Neural progenitor cell (in vitro differentiated cells): ENCODE measurements around the gene KAZN. TPM values are rescaled to one million over a fixed set of nuclear protein-coding genes. Genes with fewer than 3 reads are reported as not detected.

ENCODE experiments used
- DNase-seq: peaks from one replicate; pipeline ENCODE4 v3.0.0-alpha.2; 2016; ENCODE audit warnings: low spot score
- H2AFZ ChIP-seq: fragments of 200-600 bp; sonication (generic); replicated peaks from 2 replicates; pipeline ENCODE4 v1.6.1; 2016; ENCODE audit warnings: antibody characterized with exemption
- H3F3A ChIP-seq: fragments of 200-600 bp; sonication (generic); 2 replicates; pipeline ENCODE4 v1.6.1; 2016; ENCODE audit warnings: antibody characterized with exemption, low read depth
- H3K27ac ChIP-seq: fragments of 200-600 bp; sonication (generic); 2 replicates; pipeline ENCODE4 v1.5.1; 2016; ENCODE audit warnings: mild to moderate bottlenecking
- H3K27me3 ChIP-seq: fragments of 200-600 bp; sonication (generic); 2 replicates; pipeline ENCODE4 v1.6.1; 2016; ENCODE audit warnings: mild to moderate bottlenecking, moderate library complexity
- H3K36me3 ChIP-seq: fragments of 200-600 bp; sonication (generic); 2 replicates; pipeline ENCODE4 v1.5.1; 2016
- H3K4me1 ChIP-seq: fragments of 200-600 bp; sonication (generic); 2 replicates; pipeline ENCODE4 v1.6.1; 2016; ENCODE audit warnings: mixed run types
- H3K4me2 ChIP-seq: fragments of 200-600 bp; sonication (generic); 2 replicates; pipeline ENCODE4 v1.6.1; 2016
- H3K4me3 ChIP-seq: fragments of 200-600 bp; sonication (generic); 2 replicates; pipeline ENCODE4 v1.5.1; 2016
- H3K79me2 ChIP-seq: fragments of 200-600 bp; sonication (generic); 2 replicates; pipeline ENCODE4 v1.6.1; 2016; ENCODE audit warnings: low read depth
- H3K9ac ChIP-seq: fragments of 200-600 bp; sonication (generic); 2 replicates; pipeline ENCODE4 v1.6.1; 2016
- H3K9me3 ChIP-seq: fragments of 200-600 bp; sonication (generic); 2 replicates; pipeline ENCODE4 v1.5.1; 2016; ENCODE audit warnings: low read depth
- H4K20me1 ChIP-seq: fragments of 200-600 bp; sonication (generic); 2 replicates; pipeline ENCODE4 v1.6.1; 2016; ENCODE audit warnings: low read depth
- H3K27ac Mint-ChIP-seq: 3 replicates; pipeline ENCODE4 v1.8.0; 2021; ENCODE audit warnings: mixed read lengths
- H3K27me3 Mint-ChIP-seq: 2 replicates; pipeline ENCODE4 v1.8.0; 2022; ENCODE audit warnings: low read depth, mild to moderate bottlenecking, inconsistent platforms, moderate library complexity, mixed read lengths; ENCODE audit not compliant: insufficient read depth
- H3K36me3 Mint-ChIP-seq: 3 replicates; pipeline ENCODE4 v1.8.0; 2021; ENCODE audit warnings: mixed read lengths
- H3K4me1 Mint-ChIP-seq: 3 replicates; pipeline ENCODE4 v1.8.0; 2021; ENCODE audit warnings: mixed read lengths
- H3K4me3 Mint-ChIP-seq: 3 replicates; pipeline ENCODE4 v1.8.0; 2021; ENCODE audit warnings: mild to moderate bottlenecking, moderate library complexity, mixed read lengths
- H3K9me3 Mint-ChIP-seq: 3 replicates; pipeline ENCODE4 v1.8.0; 2020; ENCODE audit warnings: mixed read lengths
- CTCF ChIP-seq: fragments of 200-600 bp; sonication (generic); IDR thresholded peaks from 2 replicates; pipeline ENCODE4 v1.5.1; 2017; ENCODE audit warnings: antibody characterized with exemption, mild to moderate bottlenecking
- EZH2 ChIP-seq: fragments of 200-600 bp; sonication (generic); IDR thresholded peaks from 2 replicates; pipeline ENCODE4 v1.6.1; 2017; ENCODE audit warnings: antibody characterized with exemption, mild to moderate bottlenecking, moderate library complexity
- EZH2phosphoT487 ChIP-seq: fragments of 200-600 bp; sonication (generic); IDR thresholded peaks from 2 replicates; pipeline ENCODE4 v1.6.1; 2017; ENCODE audit warnings: antibody characterized with exemption
- total RNA-seq: library from RNA; depleted of rRNA; stranded (reverse); fragments of >200 nt; gene quantifications from 2 replicates; pipeline ENCODE4 v1.2.3, GENCODE V29; 2015; ENCODE audit warnings: low replicate concordance

Gene KAZN
- total RNA-seq, 1 donor from 2014 or later, result 6.1 TPM

DNA sequence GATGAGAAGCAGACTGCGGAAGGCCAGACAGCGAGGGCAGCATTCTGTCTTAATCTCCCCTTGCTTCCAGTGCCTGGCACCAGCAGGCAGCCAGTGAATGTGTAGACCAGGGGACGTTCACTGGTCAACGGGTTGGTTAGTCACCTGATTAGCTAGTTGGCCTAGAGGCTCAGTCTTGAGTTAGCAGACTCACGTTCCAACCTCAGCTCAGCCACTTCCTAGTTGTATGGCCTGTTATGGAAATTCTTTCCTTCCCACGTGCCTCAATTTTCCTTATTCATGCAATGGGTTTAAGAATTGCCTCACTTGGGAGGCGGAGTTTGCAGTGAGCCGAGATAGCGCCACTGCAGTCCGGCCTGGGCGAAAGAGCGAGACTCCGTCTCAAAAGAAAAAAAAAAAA lies 305.4 kb downstream of the KAZN start:
- Histone ChIP-seq H3K27ac (no peak overlapping the region), H4K20me1 (no peaks in the 10 kb centered on the region), H3K27me3 (no peaks in the 10 kb centered on the region), H3K36me3 (no peaks in the 10 kb centered on the region), H3K79me2 (no peaks in the 10 kb centered on the region), H3K9me3 (no peaks in the 10 kb centered on the region), H3K9ac (no peak overlapping the region), H3K4me3 (no peak overlapping the region), H3K4me1 (peaks cover 4% of the 10 kb centered on the region), H2AFZ (no peak overlapping the region), H3F3A (no peaks in the 10 kb centered on the region), H3K4me2 (no peak overlapping the region)
- TF ChIP-seq CTCF (no peak), EZH2 (no peak), EZH2phosphoT487 (no peak)
- H3K9me3 Mint-ChIP-seq, result no peaks in the 10 kb centered on the region
- no peaks in the 10 kb centered on the region for H3K36me3 Mint-ChIP-seq
- no peak for DNase-seq
- peaks cover 2% of the 10 kb centered on the region for H3K27me3 Mint-ChIP-seq
- H3K27ac Mint-ChIP-seq, result no peak overlapping the region
- H3K4me3 Mint-ChIP-seq, result no peak overlapping the region
- H3K4me1 Mint-ChIP-seq, result peaks cover 20% of the 10 kb centered on the region

- no peak overlapping the region for H3K4me3 Mint-ChIP-seq
- peaks cover 17% of the 10 kb centered on the region for H3K4me1 Mint-ChIP-seq
- Histone ChIP-seq H3K4me1 (peaks cover 4% of the 10 kb centered on the region), H3K4me2 (no peak overlapping the region), H3K27me3 (no peaks in the 10 kb centered on the region), H4K20me1 (no peaks in the 10 kb centered on the region), H3K36me3 (no peaks in the 10 kb centered on the region), H3F3A (no peaks in the 10 kb centered on the region), H2AFZ (no peak overlapping the region), H3K4me3 (no peak overlapping the region), H3K27ac (no peak overlapping the region), H3K9ac (no peak overlapping the region), H3K79me2 (no peaks in the 10 kb centered on the region), H3K9me3 (no peaks in the 10 kb centered on the region)
- TF ChIP-seq CTCF, result no peak
- TF ChIP-seq EZH2phosphoT487, result no peak
- no peak for TF ChIP-seq EZH2
- DNase-seq, result no peak
- no peaks in the 10 kb centered on the region for H3K9me3 Mint-ChIP-seq
- peaks cover 2% of the 10 kb centered on the region for H3K27me3 Mint-ChIP-seq
- H3K36me3 Mint-ChIP-seq, result no peaks in the 10 kb centered on the region
- no peak overlapping the region for H3K27ac Mint-ChIP-seq
Observed at GRCh38 chr1:14906665-14907064, 308.2 kb downstream of the KAZN start.

GRCh38 chr1:14907416-14907815 lies 308.9 kb downstream of the KAZN start:
- H3K36me3 Mint-ChIP-seq, result no peaks in the 10 kb centered on the region
- no peaks in the 10 kb centered on the region for H3K36me3 ChIP-seq
- H3K27ac Mint-ChIP-seq, result no peak overlapping the region
- no peak overlapping the region for H3K9ac ChIP-seq
- peaks cover 2% of the 10 kb centered on the region for H3K27me3 Mint-ChIP-seq
- H3K4me3 ChIP-seq, result no peak overlapping the region
- H3K4me3 Mint-ChIP-seq, result no peak overlapping the region
- H3K27ac ChIP-seq, result no peak overlapping the region
- H3K4me1 ChIP-seq, result peaks cover 4% of the 10 kb centered on the region
- H3K9me3 ChIP-seq, result no peaks in the 10 kb centered on the region
- no peak for DNase-seq
- no peaks in the 10 kb centered on the region for H4K20me1 ChIP-seq
- H3K4me1 Mint-ChIP-seq, result peaks cover 17% of the 10 kb centered on the region
- no peaks in the 10 kb centered on the region for H3K9me3 Mint-ChIP-seq
- H3K79me2 ChIP-seq, result no peaks in the 10 kb centered on the region
- TF ChIP-seq EZH2 (no peak), EZH2phosphoT487 (no peak), CTCF (no peak)
- no peaks in the 10 kb centered on the region for H3F3A ChIP-seq
- H3K4me2 ChIP-seq, result no peak overlapping the region
- H3K27me3 ChIP-seq, result no peaks in the 10 kb centered on the region
- no peak overlapping the region for H2AFZ ChIP-seq
